VCaP (cell line): ENCODE measurements around the gene FKBP6.
"Not testable (repeated sequence)": the region's sequence is repeated elsewhere in the genome, so short reads cannot be mapped to it uniquely, and the experiment has no call there.

Experiments
- H3K27ac ChIP-seq: fragments of 450-650 bp; 2 replicates; pipeline ENCODE4 v1.5.1; 2017
- CTCF ChIP-seq: fragments of 450-650 bp; conservative IDR thresholded peaks from 2 replicates; pipeline ENCODE4 v1.5.1; 2017; ENCODE audit warnings: mild to moderate bottlenecking, moderate library complexity

Gene FKBP6

GRCh38 chr7:73358590-73359275 lies 30.8 kb downstream of the FKBP6 start:
- TF ChIP-seq CTCF, result no peak
- H3K27ac ChIP-seq, result peak overlapping the region; percentile 92

- peak overlapping the region; percentile 92 for H3K27ac ChIP-seq
- TF ChIP-seq CTCF, result no peak
These were observed 31.3 kb downstream of the FKBP6 start for GRCh38 chr7:73359306-73359705.

GRCh38 chr7:73359746-73360375 lies 31.9 kb downstream of the FKBP6 start:
- no peak for TF ChIP-seq CTCF
- peak overlapping the region; percentile 92 for H3K27ac ChIP-seq

GRCh38 chr7:73360590-73360989 lies 32.6 kb downstream of the FKBP6 start:
- not testable (repeated sequence) for H3K27ac ChIP-seq

- TF ChIP-seq CTCF, result no peak
- no peak overlapping the region for H3K27ac ChIP-seq
These were observed 35.5 kb downstream of the FKBP6 start for GRCh38 chr7:73363225-73364005.

GRCh38 chr7:73364006-73364728 lies 36.2 kb downstream of the FKBP6 start:
- no peak overlapping the region for H3K27ac ChIP-seq
- TF ChIP-seq CTCF, result no peak

- no peak for TF ChIP-seq CTCF
- H3K27ac ChIP-seq, result no peak overlapping the region
These were observed 38.2 kb downstream of the FKBP6 start for GRCh38 chr7:73366127-73366526.
